ENCODE data around the gene FAT1. TPM values are rescaled to one million over a fixed set of nuclear protein-coding genes. Genes with fewer than 3 reads are reported as not detected.

Gene FAT1
- total and polyA plus RNA-seq, 2 donors (not counting 3 experiments of a cell fraction or from before 2014, with no cell fraction given) = 9.2 to 9.8 TPM

DNA sequence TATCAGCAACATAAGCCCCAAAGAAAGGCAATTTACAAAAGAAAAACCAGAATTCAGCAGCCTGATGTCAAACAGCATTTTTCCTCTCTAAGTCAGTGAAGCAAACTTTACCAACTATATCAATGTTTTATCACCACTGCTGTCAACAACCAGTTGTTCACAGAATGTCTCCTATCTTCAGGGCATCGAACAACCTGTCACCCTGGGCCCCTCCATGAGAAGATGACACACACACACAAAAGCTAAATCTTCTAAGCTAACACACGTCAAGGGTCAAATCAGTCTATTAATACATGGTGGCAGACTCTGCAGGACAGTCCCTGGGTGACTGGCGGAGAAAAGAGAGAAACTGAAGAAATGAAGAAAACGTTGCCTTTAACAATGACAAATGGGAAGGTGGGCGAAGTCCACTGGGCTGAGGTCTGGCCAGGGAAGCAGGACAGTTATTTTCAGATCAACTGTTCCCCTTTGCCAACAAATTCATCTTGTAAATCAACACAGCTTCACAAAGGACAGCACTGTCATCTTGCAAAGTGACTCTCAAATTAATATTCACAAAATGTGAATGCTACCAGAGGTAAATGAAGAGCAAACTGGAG lies 13.0 kb downstream of the FAT1 start:
- DNase-seq (ENCODE audit: low read depth, low spot score) (no peak), FAIRE-seq (no peak)
- ChIA-PET POLR2A (no interaction called here), CTCF (interaction anchor here (1.3 kb wide), 1 partner anchor 28 kb away, joined by 3 read pairs; no protein-coding TSS in a partner anchor)
- H3K79me2 ChIP-seq (ENCODE audit: control insufficient read depth, insufficient read depth, low read length) = no peaks in the 10 kb centered on the region
- H3K9me3 ChIP-seq (replicated peaks; ENCODE audit: control insufficient read depth, insufficient read depth, low read length) = no peaks in the 10 kb centered on the region
- H3K27ac ChIP-seq (ENCODE audit: insufficient read depth, low read depth, low read length) = no peak overlapping the region
- no peaks in the 10 kb centered on the region for H3K27me3 ChIP-seq (ENCODE audit: control insufficient read depth in 2 of 2, insufficient read depth in 2 of 2, low read length in 2 of 2)
- TF ChIP-seq, protein P1, sequence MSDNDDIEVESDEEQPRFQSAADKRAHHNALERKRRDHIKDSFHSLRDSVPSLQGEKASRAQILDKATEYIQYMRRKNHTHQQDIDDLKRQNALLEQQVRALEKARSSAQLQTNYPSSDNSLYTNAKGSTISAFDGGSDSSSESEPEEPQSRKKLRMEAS (IDR thresholded peaks at IDR 0.05; ENCODE audit: insufficient read depth, insufficient read length) = no peak
- TF ChIP-seq CTCF (IDR thresholded peaks at IDR 0.05; ENCODE audit: extremely low read depth in 1 of 2, insufficient read depth in 1 of 2, low read depth in 1 of 2, low read length in 2 of 2) = no peak
- no peak for TF ChIP-seq POLR2AphosphoS5 (IDR thresholded peaks at IDR 0.05; ENCODE audit: insufficient read depth, low read depth, low read length)
- no peak for TF ChIP-seq MYC (IDR thresholded peaks at IDR 0.05; ENCODE audit: low read depth, low read length)
- no peak for TF ChIP-seq EZH2 (IDR thresholded peaks at IDR 0.05; ENCODE audit: borderline replicate concordance, low read depth, low read length, severe bottlenecking)
- TF ChIP-seq POLR2A (IDR thresholded peaks at IDR 0.05; ENCODE audit: low read depth, low read length) = no peak
- TF ChIP-seq FOS (IDR thresholded peaks at IDR 0.05; ENCODE audit: borderline replicate concordance, insufficient read depth, low read length) = no peak
- no peak for TF ChIP-seq GATA2 (IDR thresholded peaks at IDR 0.05; ENCODE audit: insufficient read depth, insufficient read length, low read depth, low read length)
- H3K4me3 ChIP-seq (replicated peaks in 1 of 3; ENCODE audit: insufficient read depth in 1 of 3, low read depth in 1 of 3, low read length in 3 of 3) = no peak overlapping the region
- no peak overlapping the region for H3K9ac ChIP-seq (replicated peaks; ENCODE audit: extremely low read depth, insufficient read depth, low read length)
- H4K20me1 ChIP-seq (replicated peaks; ENCODE audit: control insufficient read depth, extremely low read depth, insufficient read depth, low read length) = no peaks in the 10 kb centered on the region
- no peak overlapping the region for H2AFZ ChIP-seq (ENCODE audit: low read depth, low read length)
- H3K4me2 ChIP-seq (ENCODE audit: insufficient read depth, low read length) = no peak overlapping the region
- dilution Hi-C loops (cut with MboI; ENCODE audit: extremely low pct_ligation_motif_present, low sequenced_read_pairs) (no loop called here), intact Hi-C loops (cut with micrococcal nuclease) (no loop called here)
- H3K4me1 ChIP-seq (ENCODE audit: control insufficient read depth, extremely low read depth, insufficient read depth, low read length) = no peaks in the 10 kb centered on the region
- no peaks in the 10 kb centered on the region for H3K9me1 ChIP-seq (replicated peaks; ENCODE audit: control insufficient read depth, extremely low read depth, insufficient read depth, low read length)
- H3K36me3 ChIP-seq (ENCODE audit: control insufficient read depth in 2 of 2, extremely low read depth in 1 of 2, insufficient read depth in 2 of 2, low read length in 2 of 2) = no peaks in the 10 kb centered on the region
- BruUV-seq (replicated peaks) = no TSS peak
